HK-2 (cell line): ENCODE results near the gene MOB1B.
A peak's percentile ranks its signal among the peaks of the same experiment; 100 is the strongest.
"Not testable (repeated sequence)": the region's sequence is repeated elsewhere in the genome, so short reads cannot be mapped to it uniquely, and the experiment has no call there.

Experiments
- DNase-seq: peaks from one replicate; pipeline ENCODE4 v3.0.0-alpha.2; 2018; ENCODE audit not compliant: unreplicated experiment

Gene MOB1B

DNA sequence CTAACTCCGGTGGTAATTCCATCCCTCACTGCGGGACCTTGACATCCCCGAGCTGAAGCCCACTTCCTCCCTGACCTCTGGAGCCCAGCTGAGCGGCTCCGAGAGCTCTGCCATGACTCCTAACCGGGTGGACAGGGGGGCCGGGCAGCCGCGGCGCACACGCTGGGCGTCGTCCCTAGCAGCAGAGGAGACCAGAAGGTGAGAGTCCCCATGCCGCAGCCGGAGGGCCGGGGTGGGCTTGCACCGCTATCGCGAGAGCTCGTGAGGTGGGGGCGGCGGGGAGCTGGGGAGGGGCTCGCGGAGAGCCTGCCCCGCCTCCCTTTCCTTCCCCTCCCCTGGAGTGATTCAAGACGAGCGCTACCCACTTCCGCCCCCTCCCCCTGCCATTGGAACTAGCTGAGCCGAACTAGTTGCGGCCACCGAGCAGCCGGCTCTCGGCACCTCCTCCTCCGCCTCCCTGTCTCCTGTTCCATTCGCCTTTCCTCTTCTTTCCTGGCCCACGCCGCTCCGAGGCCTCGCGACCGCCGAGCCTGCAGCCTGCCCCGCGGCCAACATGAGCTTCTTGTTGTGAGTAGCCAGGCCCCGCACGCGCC lies at the start of gene MOB1B:
TSS of gene MOB1B (plus strand) at position 386 of the 593 bp plus-strand sequence. CDS start at position 554, 168 bp downstream.
- DNase-seq, result peak; percentile 90

DNA sequence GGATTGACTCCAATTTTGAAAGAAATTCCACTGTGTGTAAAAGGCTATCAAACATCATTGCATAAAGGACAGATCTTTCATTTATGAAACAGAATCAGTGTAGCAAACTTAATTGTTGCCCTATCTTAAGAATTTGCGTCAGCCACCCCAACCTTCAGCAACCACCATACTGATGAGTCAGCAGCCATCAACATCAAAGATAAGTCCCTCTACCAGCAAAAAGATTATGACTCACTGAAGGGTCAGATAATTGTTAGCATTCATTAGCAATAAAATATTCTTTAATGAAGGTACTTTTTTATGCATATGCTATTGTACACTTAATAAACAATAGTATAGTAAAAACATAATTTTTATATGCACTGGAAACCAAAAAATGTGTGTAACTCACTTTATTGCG lies 46.7 kb upstream of the MOB1B start:
- DNase-seq, result no peak

DNA sequence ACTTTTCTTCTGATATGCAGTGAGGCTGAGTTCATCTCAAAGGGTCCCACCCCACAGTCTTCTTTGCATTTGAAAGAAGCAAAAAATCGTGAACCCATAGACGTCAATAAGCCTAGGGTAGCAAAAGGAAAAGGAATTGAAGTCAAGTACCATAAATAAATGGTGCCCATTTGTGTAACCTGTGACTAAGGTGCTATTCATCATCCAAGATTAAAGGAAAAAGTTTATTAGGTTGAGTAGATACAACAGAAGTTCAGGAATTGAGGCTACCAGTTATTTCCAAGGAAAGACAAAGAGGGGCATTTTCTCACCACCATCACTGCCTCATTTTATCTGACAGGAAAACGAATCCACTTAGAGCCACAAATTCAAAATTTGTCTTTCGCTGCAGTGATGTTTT lies 43.7 kb upstream of the MOB1B start:
- no peak for DNase-seq

DNA sequence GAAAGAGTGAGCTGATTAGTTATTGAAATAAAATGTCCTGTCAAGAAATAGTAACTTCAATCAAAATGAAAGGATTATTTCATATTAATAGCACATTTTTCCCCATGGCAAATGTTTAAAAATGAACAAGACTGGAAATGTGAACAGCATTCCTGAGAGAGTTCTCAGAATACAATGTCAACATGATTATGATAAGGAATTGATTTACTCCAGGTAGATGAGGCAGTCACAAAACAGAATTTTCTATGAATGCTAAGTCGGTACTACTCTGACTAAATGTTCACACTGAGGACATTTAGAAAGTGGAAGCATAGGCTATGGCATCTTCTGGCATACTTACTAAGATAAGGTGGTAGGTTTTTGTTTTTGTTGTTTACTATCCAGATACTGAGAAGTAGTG lies 43.1 kb upstream of the MOB1B start:
- no peak for DNase-seq

DNA sequence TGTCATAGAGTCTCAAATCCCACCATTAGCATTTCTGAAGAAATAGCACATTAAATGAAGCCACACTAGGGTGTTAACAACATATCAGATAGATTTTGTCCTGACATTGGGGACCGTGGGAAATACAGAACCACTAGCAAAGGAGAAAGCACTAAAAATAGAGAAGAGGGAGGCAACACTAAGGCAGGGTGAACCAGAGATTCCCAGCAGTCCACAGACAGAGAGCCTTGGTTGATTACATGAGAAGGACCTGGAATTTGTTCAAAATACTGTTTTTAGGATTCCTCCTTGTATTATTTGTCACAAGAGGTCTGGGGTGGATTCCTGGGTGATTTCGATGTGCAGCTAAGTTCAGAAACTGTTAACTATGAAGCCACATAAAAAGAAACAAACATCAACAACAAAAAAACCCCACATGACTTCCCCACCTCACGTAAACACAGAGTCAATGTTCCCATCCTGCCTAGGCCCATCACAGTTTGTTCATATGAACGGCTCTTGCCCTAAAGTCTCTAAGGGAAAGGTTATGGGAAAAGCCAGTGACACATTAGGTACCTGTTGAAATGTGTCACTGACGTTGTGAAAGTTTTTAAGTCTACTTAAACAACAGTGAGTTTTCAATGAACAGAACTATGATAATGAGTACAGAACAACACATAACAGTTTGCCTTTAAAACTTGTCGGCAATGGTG lies 38.9 kb upstream of the MOB1B start:
- no peak for DNase-seq

DNA sequence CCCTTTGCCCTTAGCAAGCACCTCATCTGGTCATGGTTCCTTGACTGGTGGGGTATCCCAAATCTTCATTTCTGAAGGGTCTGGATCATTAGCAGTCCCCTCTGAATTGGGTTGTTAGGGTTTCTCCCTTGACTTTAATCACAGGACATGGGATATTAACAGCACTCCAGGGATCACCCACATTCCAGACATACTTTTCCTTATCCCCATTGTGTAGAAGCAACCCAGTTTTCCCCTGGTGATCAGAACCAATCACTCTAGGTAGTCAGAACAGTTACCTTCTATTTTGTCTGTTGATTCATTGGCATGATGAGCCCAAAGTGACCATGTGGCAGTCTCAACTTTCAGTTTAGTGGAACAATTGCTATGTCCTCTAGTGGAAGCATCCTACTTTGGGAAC lies 33.4 kb upstream of the MOB1B start:
- DNase-seq, result no peak

DNA sequence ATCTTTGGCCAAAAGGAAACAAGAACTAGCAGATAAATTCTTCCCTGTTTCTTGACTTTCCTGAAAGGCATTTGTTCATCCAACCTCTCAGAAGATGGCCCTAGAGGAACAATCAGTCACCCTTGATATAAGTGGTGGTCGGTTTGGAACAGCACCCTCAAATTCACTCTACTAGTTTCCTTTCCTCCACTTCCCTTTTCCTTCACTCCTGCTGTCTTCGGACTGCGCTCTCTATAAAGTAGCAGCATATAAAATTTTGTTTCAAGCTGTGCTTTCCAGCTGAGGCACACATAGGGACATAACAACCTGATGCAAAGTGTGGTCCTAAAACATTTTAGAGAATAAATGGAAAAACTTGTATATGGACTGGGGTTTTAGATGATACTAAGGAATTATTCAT lies 29.0 kb upstream of the MOB1B start:
- no peak for DNase-seq

DNA sequence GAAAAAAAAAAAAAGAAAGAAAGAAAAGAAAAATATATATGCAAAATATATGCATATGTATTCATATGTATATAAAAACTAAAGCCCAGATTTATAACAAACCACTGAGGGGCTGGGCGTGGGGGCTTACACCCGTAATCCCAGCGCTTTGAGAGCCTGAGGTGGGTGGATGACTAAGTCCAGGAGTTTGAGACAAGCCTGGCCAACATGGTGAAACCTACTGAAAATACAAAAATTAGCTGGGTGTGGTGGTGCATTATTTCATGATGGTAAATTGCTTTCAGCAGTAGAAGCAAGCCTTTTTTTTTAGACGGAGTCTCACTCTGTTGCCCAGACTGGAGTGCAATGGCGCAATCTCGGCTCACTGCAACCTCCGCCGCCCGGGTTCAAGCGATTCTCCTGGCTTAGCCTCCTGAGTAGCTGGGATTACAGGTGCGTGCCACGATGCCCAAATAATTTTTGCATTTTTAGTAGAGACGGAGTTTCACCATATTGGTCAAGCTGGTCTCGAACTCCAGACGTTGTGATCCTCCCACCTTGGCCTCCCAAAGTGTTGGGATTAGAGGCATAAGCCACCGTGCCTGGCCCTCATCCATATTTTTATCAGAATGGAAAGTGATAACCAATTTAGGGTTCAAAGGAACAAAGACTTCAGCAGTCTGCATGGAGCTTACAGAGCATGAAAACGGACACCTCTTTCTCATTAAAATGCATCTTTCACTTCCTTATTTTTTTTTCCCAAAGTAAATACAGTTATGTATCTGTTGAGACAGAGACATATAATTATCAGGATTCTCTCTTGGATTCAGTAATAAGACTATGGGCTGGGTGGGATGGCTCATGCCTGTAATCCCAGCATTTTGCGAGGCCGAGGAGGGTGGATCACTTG lies 27.7 kb upstream of the MOB1B start:
- no peak for DNase-seq

DNA sequence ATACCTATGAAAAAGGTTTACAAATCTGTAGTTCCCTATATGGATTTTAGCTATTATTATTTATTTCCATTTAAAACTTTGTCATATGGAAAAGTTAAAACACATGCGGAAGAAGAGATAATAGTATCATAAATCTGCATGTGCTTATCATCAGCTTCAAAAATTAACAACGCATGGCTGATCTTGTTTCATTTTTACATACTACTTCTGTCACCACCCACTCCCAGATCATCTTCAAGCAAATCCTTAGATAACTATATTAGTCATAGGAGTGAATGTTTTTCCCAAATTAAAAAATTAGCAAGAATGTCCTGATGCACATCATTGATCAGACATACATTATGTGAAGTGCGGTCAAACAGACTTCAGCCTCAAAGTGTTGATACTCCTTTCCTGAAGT lies 24.6 kb upstream of the MOB1B start:
- no peak for DNase-seq

DNA sequence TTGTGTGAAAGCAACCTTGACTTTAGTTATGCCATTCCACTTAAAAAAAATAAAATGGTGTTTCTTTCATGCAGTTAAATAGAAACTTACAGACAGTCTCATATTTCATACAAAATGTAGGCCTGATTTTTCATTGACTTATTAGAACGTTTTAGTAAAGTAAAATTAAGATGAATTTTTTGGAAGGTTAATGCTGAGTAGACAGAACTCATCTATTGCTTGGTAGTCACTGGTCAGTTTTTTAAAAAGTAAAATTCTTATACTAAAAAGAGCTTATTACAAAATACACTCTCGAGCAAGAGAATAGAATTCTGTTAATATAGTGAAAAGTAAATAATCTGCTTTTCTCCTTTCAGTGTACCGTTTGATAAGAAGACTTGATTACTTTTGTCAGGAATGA lies 21.4 kb upstream of the MOB1B start:
- no peak for DNase-seq

DNA sequence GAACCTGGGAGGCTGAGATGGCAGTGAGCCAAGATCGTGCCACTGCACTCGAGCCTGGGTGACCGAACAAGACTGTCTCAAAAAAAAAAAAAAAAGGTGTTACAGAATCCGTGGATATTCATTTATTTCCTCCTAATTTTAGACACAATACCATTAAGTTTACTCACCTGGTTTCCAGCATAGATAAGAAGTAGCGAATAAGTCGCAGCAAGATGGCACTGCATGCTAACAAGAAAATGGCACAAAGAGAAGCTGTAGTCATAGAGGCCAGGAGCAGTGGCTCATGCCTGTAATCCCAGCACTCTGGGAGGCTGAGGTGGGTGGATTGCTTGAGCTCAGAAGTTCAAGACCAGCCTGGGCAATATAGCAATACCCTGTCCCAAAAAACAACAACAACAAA lies 17.0 kb upstream of the MOB1B start:
- no peak for DNase-seq

DNA sequence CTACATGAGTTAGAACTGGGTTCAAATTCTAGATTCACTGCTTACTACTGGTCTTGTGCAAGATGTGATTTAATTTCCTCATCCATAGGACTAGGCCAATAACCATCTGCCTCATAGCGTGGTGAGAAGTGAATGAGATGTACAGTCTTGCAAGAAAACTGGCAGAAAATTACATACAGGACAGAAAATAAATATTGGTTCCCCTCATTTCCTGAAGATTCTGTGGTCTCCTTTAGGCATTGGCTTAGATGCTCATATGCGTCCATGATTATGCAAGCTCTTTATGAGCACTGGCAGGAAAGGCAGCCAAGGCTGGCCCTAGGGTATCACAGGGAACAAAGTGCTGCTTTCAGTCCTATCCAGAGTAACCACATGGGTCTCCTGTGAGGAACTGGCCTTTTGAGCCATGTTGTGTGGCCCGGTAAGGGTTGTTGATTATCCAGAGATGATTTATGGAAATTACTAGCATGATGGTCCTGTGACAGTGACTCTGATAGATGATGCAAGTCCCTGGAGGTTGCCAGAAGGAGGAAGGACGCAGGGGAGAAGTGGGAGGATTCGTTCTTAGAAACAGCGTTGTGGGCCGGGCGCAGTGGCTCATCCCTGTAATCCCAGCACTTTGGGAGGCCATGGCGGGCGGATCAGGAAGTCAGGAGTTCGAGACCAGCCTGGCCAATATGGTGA lies 9.9 kb upstream of the MOB1B start:
- DNase-seq, result no peak

DNA sequence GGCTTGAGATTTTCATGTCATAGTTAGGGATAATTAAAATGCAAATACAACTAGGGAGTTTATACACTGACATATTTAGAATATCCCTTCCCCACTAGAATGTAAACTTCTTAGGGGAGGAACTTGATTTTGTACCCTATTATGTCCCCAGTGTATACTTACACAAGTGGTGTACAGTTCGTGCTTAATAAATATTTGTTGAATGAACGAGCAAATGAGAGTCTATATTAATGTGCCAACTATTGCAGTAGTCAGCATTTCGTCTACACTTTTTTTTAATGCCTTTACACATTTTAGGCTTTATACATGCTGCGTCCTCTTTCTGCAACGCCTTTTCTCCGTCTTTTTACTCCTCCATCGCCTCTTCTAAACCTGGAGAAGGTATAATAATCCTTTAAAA lies 8.4 kb upstream of the MOB1B start:
- DNase-seq, result no peak

DNA sequence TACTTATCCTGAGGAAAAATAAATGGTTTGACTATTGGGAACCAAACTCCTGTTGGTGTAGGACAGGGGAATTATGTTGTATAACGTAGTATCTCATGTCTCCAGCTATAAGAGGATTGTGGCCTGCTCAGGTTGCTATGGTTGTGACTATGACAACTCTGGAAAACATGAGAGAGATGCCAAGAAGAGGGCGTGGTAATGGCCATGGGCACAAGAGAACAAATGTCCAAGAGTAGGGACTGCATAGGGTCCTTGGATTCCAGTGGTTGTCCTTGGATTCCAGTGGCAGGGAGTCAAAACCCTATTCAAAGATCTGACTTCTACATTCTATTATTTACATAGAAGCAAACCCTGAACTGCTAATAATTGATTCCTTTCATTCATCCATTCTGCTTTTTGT lies 6.8 kb upstream of the MOB1B start:
- no peak for DNase-seq

DNA sequence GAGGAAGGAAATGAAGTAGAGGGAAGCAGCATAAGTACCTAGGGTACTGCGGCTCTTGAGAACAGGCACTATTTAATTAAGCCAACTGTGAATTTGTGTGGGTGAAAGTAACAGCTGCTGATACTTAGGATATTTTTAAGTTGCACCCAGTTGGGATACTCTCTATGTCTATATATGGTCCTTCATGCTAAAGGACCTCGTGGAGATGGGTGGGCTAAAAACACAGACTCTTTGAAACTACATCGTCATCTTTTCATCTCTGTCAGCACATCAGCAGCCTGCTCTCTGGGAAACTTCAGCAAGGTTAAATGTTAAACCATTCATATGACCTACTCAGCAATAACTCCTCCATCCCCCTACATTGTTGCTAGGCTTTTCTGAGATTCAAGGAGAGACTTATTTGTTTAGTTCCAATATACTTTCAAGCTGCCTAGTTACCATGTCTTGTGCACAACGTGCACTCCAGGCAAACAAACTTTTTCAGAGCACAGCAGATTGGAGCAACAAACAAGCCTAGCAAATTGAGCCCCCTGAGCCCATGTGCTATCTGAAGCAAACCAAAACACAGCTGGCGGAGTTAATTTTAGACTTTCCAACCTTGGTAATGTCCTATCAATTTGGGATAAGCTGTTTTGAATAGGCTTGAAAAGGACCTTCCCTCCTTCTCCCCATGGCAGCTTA lies 6.2 kb upstream of the MOB1B start:
- no peak for DNase-seq

DNA sequence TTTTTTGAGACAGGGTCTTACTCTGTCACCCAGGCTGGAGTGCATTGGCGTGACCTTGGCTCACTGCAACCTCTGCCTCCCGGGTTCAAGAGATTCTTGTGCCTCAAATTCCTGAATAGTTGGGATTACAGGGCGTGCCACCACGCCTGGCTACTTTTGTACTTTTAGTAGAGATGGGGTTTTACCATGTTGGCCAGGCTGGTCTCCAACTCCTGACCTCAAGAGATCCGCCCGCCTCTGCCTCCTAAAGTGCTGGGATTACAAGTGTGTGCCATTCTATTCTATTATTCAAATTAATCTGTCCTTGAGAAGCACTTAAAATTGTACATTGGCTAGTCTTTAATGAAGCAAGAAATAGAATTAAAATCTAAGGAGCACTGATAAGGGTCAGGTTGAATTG lies 3.6 kb upstream of the MOB1B start:
- not testable (repeated sequence) for DNase-seq

DNA sequence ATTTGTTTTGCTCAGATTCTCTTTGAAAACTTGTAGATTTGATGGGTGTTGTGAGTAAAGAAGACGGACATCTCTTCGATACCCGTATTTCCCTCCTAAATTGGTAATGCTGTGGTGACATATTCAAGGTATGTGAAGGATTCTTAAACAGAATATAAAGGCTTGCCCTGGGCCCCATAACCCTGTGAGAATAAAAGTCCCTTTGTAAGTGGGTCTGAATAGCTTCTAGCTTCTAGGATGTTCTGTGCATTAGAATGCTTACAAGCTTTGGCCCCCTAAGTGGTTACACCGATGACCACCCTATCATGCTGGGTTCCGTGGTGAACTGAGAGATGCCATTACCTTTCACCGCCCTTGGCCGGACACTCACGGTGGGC lies 574 bp upstream of the MOB1B start:
- DNase-seq, result no peak

DNA sequence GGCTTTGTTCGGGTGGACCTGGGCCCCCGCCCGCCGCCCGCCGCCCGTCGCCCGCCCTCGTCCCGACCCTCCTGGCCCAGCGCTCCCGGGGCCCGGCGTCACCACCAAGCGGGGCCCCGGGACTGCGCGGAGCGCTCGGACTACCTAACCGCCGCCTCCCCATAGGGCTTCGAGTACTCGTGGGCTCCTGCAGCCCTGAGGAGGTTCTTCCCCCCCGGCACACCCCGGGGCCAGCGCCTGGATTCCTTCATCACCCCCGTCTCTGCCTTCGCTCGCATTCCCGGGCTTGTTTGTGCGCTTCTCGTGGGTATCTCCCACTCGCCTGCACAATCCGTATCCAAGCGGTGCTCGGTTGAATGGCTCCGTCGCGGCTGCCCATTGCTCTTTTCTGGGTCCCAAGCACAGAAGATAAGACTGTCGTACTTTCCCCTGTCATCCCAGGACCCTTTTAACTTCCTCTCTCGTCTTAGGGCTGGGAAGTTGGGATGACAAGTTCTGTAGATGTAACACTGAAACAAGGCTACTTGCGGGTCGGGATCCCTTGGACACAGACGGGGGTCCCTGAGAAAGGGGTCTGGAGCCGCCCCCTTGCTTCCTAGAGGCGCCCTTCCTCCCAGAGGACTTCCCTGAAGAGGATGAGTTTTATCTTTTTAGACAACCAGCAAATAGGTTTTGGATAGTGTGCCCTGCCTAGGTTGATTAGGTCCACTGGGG lies 565 bp downstream of the MOB1B start:
- DNase-seq, result no peak

DNA sequence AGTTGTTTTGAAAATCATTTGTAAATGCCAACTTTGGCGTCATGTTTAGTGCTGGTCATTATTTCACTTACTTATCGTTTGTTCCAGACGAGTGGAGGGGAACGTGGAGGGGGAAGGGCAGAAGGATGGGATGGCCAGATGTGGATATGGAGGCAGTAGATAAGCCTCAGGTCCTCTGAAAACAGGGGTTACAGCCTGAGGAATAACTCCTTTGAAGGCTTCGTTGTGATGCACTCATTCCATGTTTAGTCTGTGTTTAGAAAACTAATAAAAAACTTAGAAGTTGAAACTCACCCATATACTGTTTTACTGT lies 1.1 kb downstream of the MOB1B start:
- DNase-seq, result no peak

DNA sequence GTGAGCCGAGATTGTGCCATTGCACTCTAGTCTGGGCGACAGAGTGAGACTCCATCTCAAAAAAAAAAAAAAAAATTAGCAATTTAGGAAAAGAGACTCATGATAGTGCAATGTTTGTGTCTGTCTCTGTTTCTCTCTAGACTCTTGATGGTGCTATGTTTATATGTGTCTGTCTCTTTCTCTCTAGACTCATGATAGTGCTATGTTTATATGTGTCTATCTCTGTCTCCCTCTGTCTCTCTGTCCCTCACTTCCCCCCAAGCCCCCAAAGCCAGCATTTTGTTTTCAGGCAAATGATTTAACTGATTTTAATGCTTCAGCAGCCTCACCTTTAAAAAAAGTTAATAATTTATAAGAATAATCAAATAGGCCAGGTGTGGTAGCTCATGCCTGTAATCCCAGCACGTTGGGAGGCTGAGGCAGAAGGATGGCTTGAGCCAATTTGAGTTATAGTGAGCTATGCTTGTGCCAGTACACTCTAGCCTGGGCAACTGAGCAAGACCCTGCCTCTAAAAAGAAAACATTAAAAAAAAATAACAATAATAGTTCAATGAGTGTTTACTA lies 6.9 kb downstream of the MOB1B start:
- DNase-seq, result no peak

DNA sequence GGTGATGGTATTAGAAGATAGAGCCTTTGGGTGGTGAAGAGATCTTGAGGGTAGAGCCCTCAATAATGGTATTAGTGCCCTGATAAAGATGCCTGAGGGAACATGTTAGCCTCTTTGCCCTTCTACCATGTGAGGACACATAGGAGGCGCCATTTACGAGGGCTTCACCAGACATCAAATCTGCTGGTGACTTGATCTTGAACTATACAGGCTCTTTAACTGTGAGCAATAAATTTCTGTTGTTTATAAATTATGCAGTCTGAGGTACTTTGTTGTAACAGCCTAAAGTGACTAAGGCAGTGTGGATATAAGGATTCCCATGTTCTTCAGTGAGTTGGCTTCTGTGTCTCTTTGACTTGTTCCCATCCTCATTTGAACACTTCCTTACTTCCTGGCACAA lies 11.8 kb downstream of the MOB1B start:
- DNase-seq, result no peak
